ENCODE results near the gene MVB12B.

GRCh38 chr9:126309427-126310189, 17.0 kb upstream of the MVB12B start:
- TF ChIP-seq CTCF (conservative IDR thresholded peaks at IDR 0.05 in 1 of 2, IDR thresholded peaks at IDR 0.05 in 1 of 2; ENCODE audit: low read depth in 1 of 2, low read length in 2 of 2) (no peak), EZH2 (IDR thresholded peaks at IDR 0.05; ENCODE audit: low read length, missing control alignments) (no peak)

Measured in fibroblast of lung (primary cell).